GM23338 (cell line): ENCODE data around the gene LYZL2. TPM values are rescaled to one million over a fixed set of nuclear protein-coding genes. Genes with fewer than 3 reads are reported as not detected.
"Not testable (repeated sequence)": the region's sequence is repeated elsewhere in the genome, so short reads cannot be mapped to it uniquely, and the experiment has no call there.

Experiments
- ATAC-seq: fragments of 200-7000 bp; cut with Tn5 transposase; 3 replicates; pipeline ENCODE4 v1.9.1; 2020
- DNase-seq: peaks from one replicate; pipeline ENCODE4 v3.0.0-alpha.2; 2015; ENCODE audit warnings: low spot score
- H2AFZ ChIP-seq: fragments of 200-600 bp; sonication (generic); 2 replicates; pipeline ENCODE4 v1.8.0; 2016; ENCODE audit warnings: antibody characterized with exemption, mild to moderate bottlenecking, moderate library complexity
- H3F3A ChIP-seq: fragments of 200-600 bp; sonication (generic); replicated peaks from 2 replicates; pipeline ENCODE4 v1.8.0; 2017; ENCODE audit warnings: antibody characterized with exemption, mixed run types, low read depth
- H3K27ac ChIP-seq: fragments of 200-600 bp; sonication (generic); 2 replicates; pipeline ENCODE4 v1.6.1; 2016; ENCODE audit warnings: low read depth
- H3K27me3 ChIP-seq: fragments of 200-600 bp; sonication (generic); 2 replicates; pipeline ENCODE4 v1.8.0; 2016; ENCODE audit warnings: mild to moderate bottlenecking, mixed run types, moderate library complexity; ENCODE audit not compliant: insufficient read depth
- H3K36me3 ChIP-seq: fragments of 200-600 bp; sonication (generic); 2 replicates; pipeline ENCODE4 v1.8.0; 2016; ENCODE audit warnings: mild to moderate bottlenecking; ENCODE audit not compliant: insufficient read depth
- H3K4me1 ChIP-seq: fragments of 200-600 bp; sonication (generic); 2 replicates; pipeline ENCODE4 v1.8.0; 2016; ENCODE audit warnings: mild to moderate bottlenecking, moderate library complexity; ENCODE audit not compliant: insufficient read depth
- H3K4me2 ChIP-seq: fragments of 200-600 bp; sonication (generic); 2 replicates; pipeline ENCODE4 v1.7.1; 2017; ENCODE audit warnings: mixed run types
- H3K4me3 ChIP-seq: fragments of 200-600 bp; sonication (generic); 2 replicates; pipeline ENCODE4 v1.6.1; 2016; ENCODE audit warnings: mixed run types
- H3K79me2 ChIP-seq: fragments of 200-600 bp; sonication (generic); replicated peaks from 2 replicates; pipeline ENCODE4 v1.8.0; 2017; ENCODE audit warnings: mild to moderate bottlenecking; ENCODE audit not compliant: insufficient read depth
- H3K9me2 ChIP-seq: fragments of 200-600 bp; sonication (generic); 2 replicates; pipeline ENCODE4 v1.8.0; 2017; ENCODE audit not compliant: insufficient read depth
- H4K20me1 ChIP-seq: fragments of 200-600 bp; sonication (generic); replicated peaks from 2 replicates; pipeline ENCODE4 v1.8.0; 2017; ENCODE audit warnings: mild to moderate bottlenecking; ENCODE audit not compliant: insufficient read depth
- H3K27ac Mint-ChIP-seq: 2 replicates; pipeline ENCODE4 v1.8.0; 2020; ENCODE audit warnings: inconsistent platforms, mild to moderate bottlenecking, moderate library complexity, mixed read lengths
- H3K27me3 Mint-ChIP-seq: 3 replicates; pipeline ENCODE4 v1.8.0; 2022; ENCODE audit warnings: low read depth, mild to moderate bottlenecking, moderate library complexity, mixed read lengths, inconsistent platforms; ENCODE audit not compliant: insufficient read depth, poor library complexity
- H3K36me3 Mint-ChIP-seq: 3 replicates; pipeline ENCODE4 v1.8.0; 2021; ENCODE audit warnings: low read depth, mild to moderate bottlenecking, inconsistent platforms, moderate library complexity, mixed read lengths
- H3K4me1 Mint-ChIP-seq: 3 replicates; pipeline ENCODE4 v1.8.0; 2020; ENCODE audit warnings: mild to moderate bottlenecking, inconsistent platforms, mixed read lengths
- H3K4me3 Mint-ChIP-seq: 3 replicates; pipeline ENCODE4 v1.8.0; 2021; ENCODE audit warnings: moderate library complexity, mild to moderate bottlenecking, inconsistent platforms, mixed read lengths
- H3K9me3 Mint-ChIP-seq: 3 replicates; pipeline ENCODE4 v1.8.0; 2020; ENCODE audit warnings: moderate library complexity, mild to moderate bottlenecking, inconsistent platforms, mixed read lengths
- CTCF ChIP-seq, 2 experiments: fragments of 200-600 bp in 1 of 2; sonication (generic) in 1 of 2; conservative IDR thresholded peaks; 2 replicates each; pipeline versions ENCODE4 v1.5.1 to v1.6.1; 2016 to 2017; ENCODE audit warnings: antibody characterized with exemption in 2 of 2, low read depth in 2 of 2, mild to moderate bottlenecking in 2 of 2, moderate library complexity in 1 of 2
- EZH2phosphoT487 ChIP-seq: fragments of 200-600 bp; sonication (generic); IDR thresholded peaks from one replicate; pipeline ENCODE4 v1.8.1; 2018; ENCODE audit warnings: antibody characterized with exemption; ENCODE audit not compliant: unreplicated experiment
- NANOG ChIP-seq: IDR thresholded peaks from 2 replicates; pipeline ENCODE4 v1.6.1; 2016; ENCODE audit warnings: antibody characterized with exemption, borderline replicate concordance
- polyA plus RNA-seq: library from polyadenylated mRNA; unstranded; fragments of >200 nt; fragmentation: Nextera tagmentation; extraction: Ambion mirVana; gene quantifications from 2 replicates; pipeline ENCODE4 v1.2.1, GENCODE V29; 2016
- total RNA-seq: library from RNA; depleted of rRNA; stranded (reverse); fragments of >200 nt; shearing (Covaris generic); gene quantifications from 2 replicates; pipeline ENCODE4 v1.2.3, GENCODE V29; 2014

The LYZL2 gene
- total and polyA plus RNA-seq, 2 experiments from 2014 or later = not detected

- ATAC-seq (peak; percentile 83), DNase-seq (peak; percentile 79)
- H3K27me3 ChIP-seq = no peaks in the 10 kb centered on the region
- peaks cover 5% of the 10 kb centered on the region; the same call in 2 of the 3 replicates for H3K4me1 Mint-ChIP-seq
- peaks cover 2% of the 10 kb centered on the region for H3K27me3 Mint-ChIP-seq
- no peak overlapping the region for H3K4me3 ChIP-seq
- no peak overlapping the region for H3K4me3 Mint-ChIP-seq
- H3K4me1 ChIP-seq = no peaks in the 10 kb centered on the region
- H3K27ac ChIP-seq = no peak overlapping the region
- peak; percentile 79 to 82 for TF ChIP-seq CTCF (conservative IDR thresholded peaks at IDR 0.05; ENCODE audit: low read depth in 2 of 2)
- no peak for TF ChIP-seq EZH2phosphoT487
- no peak for TF ChIP-seq NANOG
- no peak overlapping the region for H2AFZ ChIP-seq
- no peaks in the 10 kb centered on the region for H3K79me2 ChIP-seq
- no peaks in the 10 kb centered on the region for H3F3A ChIP-seq
- no peaks in the 10 kb centered on the region for H3K36me3 ChIP-seq
- no peaks in the 10 kb centered on the region for H3K36me3 Mint-ChIP-seq
- H4K20me1 ChIP-seq = no peaks in the 10 kb centered on the region
- H3K9me2 ChIP-seq = no peaks in the 10 kb centered on the region
- H3K4me2 ChIP-seq = no peak overlapping the region
- H3K27ac Mint-ChIP-seq = no peak overlapping the region
- H3K9me3 Mint-ChIP-seq = no peaks in the 10 kb centered on the region
Observed at GRCh38 chr10:30671026-30671616, 41.6 kb upstream of the LYZL2 start.

GRCh38 chr10:30667982-30668381 lies 38.4 kb upstream of the LYZL2 start:
- not testable (repeated sequence) for H3K4me3 ChIP-seq, H3K36me3 ChIP-seq, H2AFZ ChIP-seq, DNase-seq, H3K9me2 ChIP-seq, H3K4me2 ChIP-seq, H3K36me3 Mint-ChIP-seq, H3K9me3 Mint-ChIP-seq, H3K27ac Mint-ChIP-seq, H3K27ac ChIP-seq, H3F3A ChIP-seq, H4K20me1 ChIP-seq, H3K4me1 ChIP-seq, H3K27me3 Mint-ChIP-seq, H3K79me2 ChIP-seq, H3K27me3 ChIP-seq, ATAC-seq, H3K4me3 Mint-ChIP-seq
- peaks cover 17% of the 10 kb centered on the region for H3K4me1 Mint-ChIP-seq

- not testable (repeated sequence) for ATAC-seq, H3K27me3 ChIP-seq, H3K9me3 Mint-ChIP-seq, H3K4me3 ChIP-seq, H3K27ac ChIP-seq, H3K27me3 Mint-ChIP-seq, H3K4me2 ChIP-seq, H4K20me1 ChIP-seq, H3K4me1 ChIP-seq, H3K36me3 ChIP-seq, H3K4me3 Mint-ChIP-seq, H3K27ac Mint-ChIP-seq, DNase-seq, H3K36me3 Mint-ChIP-seq, H3K79me2 ChIP-seq, H3F3A ChIP-seq, H3K9me2 ChIP-seq
- peaks cover 15% of the 10 kb centered on the region for H3K4me1 Mint-ChIP-seq
- H2AFZ ChIP-seq = peak overlapping the region; percentile 66; the same call in 1 of the 2 replicates
Observed at GRCh38 chr10:30663403-30663802, 33.9 kb upstream of the LYZL2 start.
